ENCODE measurements around the gene MMP17.

Gene MMP17

DNA sequence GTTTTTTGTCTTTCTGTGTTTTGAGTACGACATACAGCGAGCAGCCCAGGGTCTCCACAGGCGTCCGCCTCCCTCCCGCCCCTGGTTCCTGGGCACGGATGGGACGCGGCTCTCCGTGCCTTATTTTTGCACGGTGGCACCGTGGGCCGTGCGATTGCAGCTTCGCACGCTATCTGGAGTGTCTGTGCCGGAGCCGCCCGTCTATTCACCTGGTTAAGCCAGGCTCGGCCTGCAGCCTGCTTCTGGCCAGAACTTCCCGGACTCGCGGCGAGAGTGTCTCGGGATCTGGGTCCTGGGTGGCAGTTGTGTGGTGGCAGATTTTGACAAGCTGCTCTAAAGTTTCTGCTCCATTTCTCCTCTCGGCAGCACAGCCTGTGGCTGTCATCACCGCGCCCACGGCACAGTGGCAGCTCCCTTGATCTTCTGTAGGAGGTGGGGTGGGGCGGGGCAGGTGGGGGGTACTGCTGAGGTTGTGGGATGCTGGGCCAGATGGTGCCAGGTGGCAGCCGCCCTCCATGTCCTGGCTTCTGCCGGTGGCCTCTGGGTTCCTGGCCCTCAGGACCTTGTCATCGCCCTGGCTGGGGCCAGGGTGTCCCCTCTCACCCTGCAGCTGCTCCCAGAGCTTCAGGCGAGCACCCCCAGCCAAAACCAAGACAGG is 2.9 kb downstream of the MMP17 start:
- peak; percentile 45 for DNase-seq

DNA sequence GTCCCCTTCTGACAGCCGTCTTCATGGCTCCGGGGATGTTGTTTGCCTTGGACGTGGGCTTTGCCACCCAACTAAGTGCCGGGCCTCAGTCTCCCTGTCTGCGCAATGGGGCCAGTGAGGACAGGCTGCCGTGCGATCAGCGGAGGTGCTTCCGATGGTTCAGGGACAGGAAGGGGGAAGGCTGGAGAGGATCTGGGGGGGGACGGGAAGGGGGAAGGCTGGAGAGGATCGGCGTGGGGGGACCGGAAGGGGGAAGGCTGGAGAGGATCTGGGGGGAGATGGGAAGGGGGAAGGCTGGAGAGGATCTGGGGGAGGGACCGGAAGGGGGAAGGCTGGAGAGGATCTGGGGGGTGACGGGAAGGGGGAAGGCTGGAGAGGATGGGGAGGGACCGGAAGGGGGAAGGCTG is 3.4 kb downstream of the MMP17 start:
- DNase-seq = peak; percentile 26

DNA sequence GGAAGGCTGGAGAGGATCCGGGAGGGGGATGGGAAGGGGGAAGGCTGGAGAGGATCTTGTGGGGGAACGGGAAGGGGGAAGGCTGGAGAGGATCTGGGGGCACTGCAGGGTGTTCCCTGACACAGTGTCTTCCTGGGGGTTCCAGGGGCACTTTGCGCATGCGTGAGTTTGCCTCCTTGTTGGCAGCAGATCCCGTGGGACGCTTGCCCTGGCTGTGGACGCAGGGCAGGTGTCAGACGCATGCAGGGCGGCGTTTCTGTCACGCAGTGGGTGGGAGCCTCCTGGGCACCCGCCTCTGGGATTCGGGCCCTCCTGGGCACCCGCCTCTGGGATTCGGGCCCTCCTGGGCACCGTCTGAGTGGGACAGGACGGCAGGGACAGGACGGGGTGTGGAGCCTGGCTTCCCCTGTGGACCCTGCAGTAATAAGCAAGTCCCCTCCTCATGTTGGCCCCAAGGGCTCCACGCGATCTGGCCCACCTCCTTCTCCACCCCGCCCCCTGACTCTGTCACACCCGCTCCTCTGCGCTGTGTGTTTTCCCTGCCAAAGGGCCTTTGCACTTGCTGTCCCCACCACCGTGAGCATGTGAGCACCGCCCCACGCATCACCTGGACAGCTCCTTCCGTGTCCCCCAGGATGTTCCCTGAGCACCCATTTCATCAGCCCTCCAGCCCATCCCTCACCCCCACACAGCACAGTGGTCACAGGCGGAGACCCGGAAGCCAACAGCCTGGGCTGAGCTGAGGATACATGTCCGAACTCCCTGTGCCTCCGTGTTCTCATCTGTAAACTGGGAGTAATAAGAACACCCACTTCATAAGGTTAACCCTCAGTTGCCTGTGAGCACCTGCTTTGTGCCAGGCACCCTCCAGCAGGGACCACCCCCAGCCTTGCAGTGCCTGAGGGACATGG is 4.4 kb downstream of the MMP17 start:
- no peak for DNase-seq

DNA sequence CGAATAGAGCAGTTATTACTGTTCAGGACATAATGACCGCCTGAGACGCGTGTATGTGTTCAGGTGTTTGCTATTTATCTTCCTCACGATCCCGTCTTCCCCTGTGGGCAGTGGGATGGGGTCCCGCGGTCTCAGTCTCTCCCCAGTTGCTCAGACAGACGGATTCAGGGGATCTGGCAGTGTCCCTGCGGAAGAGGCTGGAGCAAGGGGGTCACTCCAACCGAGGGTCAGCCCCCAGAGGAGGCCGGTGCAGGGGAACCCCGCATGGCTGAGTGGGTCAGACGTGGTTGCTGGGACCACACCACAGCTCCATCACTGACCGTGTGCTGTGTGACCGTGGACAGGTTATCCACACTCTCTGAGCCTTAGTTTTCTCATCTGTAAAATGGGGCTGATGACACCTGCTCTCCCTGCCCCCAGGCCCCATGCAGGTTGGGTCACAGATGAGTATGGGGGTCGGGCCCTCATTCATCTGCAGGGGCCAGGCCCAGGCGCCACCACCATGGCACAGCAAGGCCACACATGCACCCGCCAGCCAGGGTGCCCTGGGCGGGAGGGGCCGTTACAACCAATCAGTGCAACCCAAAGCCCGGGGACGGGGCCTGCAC is 5.2 kb downstream of the MMP17 start:
- DNase-seq = no peak

DNA sequence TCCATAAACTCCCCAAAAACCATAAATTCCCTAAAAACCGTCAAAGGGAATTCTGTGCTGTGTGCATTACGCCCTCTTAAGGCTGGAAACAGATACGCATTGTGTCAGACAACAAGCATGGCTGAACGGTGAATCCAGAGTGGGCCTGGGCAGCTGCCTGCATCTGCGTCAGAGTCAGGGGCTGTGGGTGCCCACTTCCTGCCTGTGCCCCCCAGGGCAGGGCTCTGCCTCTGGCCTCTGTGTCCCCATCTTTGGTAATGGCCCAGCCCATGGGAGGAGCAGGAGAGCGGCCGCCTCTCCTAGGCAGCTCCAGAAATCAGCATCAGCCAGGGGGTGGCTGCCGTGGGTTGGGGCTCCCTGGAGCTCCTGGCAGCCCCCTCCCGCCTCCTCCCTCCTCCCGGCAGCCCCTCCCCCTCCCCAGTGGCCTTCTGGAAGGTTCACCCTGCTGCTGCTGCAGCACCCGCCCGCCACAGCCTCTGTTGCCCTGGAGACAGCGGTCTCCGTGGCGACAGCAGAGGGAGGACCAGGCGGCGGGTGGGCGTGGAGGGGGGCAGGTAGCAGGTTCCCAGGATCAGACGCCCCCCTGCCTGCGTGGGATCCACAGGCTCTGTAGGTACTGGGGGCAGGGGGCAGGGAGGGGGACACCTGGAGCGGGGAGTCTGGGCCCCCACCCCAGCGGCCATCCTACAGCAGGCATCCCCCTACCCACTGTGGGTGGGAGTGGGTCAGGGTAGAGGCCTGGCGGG is 5.9 kb downstream of the MMP17 start:
- peak; percentile 12 for DNase-seq

DNA sequence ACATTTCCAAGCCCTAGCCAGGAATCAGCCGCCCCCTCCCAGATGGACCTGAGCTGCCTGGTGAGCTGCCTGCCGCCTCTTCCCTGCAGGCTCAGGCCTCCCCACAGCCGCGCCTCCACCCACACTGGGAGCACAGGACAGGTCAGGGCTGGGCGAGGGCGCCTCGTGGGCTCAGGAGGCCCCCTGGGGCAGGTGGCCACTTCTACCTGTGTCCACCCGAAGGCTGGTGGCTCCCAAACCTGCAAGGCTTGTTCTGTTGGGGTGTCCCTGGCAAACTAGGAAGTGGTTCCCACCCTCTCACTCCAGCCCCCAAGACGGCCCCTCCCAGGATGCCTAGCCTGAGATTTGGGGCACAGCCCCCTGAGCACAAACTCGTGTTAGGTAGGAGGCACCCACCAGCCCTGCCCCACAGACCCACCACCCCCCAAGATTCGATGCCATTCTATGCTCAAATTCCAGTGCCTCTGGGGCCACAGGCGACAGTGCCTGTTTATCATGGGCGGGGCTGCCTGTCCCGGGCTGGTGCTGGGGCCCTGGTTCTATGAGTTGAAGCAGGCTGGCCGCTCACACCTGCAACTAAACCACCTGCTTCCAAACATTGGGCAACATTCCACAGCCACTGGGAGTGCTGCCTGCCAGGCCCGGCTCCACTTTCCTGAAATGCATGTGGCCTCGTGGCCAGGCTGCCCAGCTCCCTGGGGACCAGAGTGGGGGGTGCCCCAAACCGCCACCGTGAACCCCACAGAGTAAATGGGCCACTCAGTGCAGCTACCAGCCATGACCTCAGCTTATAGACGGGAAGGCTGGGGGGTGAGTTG is 6.8 kb downstream of the MMP17 start:
- no peak for DNase-seq

DNA sequence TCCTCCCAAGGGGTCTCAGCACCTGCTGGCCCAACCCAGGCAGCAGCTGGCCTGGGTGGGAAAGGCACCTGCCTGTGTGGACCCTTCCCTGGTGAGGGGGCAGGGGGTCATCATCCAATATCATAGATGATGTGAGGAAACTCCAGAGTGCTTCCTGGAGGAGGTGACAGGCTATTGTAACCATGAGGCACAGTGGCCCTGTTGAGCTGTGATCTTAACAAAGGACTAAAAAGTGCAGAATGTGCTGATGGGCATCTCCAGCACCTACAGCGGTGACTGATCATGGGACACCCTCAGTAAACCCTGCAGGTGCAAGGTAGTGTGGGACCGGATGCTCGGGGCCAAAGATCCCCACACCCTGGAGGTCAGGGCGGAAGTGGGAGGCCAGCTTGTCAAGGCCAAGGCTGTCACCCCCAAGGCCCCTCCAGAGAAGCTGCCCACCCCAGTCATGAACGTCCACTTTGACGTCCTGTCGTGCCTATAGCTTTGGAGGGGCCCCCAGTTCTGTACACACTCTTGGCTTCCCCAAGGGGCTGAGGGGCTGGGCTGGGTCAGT is 7.5 kb downstream of the MMP17 start:
- no peak for DNase-seq

DNA sequence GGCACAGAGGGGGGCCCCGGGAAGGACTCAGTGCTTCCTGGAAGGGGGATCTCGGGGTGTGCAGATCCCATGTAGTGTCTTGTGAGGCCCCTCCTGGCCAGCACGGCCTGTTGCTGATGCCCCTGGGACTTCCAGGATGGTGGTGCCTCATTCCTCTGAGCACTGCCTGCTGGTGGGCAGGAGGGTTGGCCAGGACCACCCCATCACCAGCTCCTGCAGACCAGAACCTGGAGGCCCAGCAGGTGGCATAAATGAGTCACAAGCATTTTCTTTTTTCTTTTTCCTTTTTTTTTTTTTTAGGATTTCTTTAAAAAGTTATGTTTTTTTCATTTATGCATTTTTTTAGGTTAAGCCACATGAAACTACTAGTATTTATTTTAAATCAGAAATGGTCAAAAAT is 8.0 kb downstream of the MMP17 start:
- DNase-seq = no peak

DNA sequence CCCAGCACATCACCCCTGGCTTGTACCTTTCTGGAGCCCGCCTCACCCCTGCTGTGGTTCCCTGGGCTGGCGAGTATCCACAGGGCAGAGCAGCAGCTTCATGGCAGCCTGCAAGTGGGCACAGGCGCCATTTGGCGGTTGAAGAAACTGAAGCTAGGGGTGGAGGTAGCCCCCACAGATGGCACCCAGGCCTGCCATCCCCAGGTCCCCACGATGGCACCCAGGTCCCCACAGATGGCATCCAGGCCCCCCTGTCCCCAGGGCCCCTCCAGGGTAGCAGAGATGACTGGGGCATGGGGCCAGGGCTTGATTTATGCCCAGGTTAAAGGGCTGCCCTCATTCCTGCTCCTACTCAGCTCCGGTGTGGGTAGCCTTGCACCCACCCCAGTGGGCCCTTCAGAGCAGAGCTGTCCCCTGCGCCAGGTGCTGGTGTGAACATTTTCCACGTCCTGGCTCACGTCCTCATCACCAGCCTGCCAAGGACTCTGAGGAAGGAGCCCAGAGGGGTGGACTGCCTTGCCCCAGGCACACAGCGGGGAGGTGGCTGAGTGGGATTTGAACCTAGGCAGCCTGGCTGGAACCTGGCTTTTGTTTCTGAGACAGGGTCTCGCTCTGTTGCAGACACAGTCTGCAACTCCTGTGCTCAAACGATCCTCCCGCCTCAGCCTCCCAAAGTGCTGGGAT is 8.7 kb downstream of the MMP17 start:
- DNase-seq = no peak

DNA sequence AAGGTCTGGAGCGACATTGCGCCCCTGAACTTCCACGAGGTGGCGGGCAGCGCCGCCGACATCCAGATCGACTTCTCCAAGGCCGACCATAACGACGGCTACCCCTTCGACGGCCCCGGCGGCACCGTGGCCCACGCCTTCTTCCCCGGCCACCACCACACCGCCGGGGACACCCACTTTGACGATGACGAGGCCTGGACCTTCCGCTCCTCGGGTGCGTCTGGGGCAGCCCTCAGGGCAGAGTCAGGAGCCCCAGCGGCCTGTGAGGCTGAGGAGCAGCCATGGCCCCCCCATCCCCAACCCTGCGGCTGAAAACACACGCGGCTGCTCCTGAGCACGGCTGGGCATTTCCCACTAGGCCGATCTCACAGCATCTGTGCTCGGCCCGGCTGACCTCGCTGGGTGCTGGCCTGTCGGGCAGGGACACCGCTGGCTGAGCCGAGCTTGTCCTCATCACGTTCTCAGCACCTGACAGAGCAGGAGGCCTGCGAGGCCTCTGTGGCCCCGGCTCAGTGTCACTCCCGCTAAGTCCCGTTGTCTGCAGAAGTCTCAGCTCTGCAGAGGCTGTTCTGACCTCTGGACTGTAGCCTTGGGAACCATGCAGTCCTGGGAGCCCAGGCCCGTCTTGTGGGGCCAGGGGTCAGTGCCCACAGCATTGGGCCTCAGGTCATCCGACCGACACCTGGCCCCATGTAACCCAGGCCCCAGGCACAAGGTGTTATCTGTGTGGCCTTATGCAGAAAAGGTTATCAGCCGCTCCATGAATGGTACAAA is 12.6 kb downstream of the MMP17 start:
- DNase-seq = no peak

DNA sequence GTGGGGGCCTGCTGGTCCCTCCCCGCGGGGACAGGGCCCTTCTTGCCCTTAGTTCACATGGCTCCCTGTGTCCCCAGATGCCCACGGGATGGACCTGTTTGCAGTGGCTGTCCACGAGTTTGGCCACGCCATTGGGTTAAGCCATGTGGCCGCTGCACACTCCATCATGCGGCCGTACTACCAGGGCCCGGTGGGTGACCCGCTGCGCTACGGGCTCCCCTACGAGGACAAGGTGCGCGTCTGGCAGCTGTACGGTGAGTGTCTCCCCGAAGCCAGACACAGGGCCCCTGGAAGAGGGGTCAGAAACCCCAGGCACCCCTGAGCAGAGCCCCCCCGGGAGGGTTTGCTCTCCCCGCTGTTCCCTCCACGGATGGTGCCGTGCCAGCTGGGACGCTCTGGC is 13.4 kb downstream of the MMP17 start:
- DNase-seq = no peak

DNA sequence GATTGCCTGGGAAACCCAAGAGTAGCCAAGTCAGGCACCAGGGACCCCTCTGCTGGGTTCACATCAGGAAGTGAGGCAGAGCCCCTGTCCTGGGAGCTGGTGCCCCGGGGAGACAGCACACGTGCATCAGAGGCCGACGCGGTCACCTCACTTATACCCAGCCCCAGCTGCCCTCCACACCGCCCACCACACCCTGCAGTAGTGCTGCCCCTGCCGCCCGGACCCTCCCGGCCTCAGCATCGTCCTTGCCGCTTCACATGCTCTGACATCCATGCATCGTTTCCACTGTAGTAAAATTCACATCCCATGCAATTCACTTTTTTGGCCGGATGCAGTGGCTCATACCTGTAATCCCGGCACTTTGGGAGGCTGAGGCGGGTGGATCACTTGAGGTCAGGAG is 14.0 kb downstream of the MMP17 start:
- DNase-seq = no peak

DNA sequence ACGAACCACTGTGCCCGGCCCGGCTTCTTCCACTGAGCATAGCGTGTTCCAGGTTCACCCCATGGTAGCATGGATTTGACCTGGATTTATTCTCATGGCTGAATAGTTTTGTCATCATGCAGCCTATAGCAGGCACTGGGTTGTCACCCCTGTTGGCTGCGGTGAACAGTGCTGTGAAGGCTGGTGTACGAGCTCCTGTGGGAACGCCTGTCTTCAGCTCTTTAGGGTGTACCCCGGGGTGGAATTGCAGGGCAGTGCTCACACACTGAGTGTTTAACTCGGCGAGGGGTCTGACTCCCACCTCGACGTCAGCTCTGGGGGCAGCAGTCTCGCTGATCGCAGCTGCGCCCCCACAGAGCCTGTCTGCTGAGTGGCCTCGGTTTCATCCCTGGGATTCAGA is 15.3 kb downstream of the MMP17 start:
- DNase-seq = no peak

DNA sequence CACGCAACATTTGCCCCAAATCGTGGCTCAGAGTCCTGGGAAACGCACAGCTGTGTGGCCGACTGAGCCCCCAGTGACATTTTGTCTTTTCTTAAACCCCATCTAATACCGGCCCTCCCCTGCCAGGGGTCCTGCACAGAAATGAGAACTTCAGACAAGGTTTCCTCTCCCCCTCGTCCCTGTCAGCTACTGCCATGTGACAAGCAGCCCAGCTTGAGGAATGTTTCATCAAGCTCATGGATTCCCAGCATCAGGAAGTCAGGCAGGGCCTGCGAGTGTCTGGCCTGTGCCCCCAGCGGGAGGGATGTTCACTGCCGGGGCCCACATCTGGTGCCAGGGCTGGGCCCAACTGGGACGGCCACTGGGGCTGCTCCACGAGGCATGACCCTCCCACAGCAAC is 15.9 kb downstream of the MMP17 start:
- DNase-seq = no peak

DNA sequence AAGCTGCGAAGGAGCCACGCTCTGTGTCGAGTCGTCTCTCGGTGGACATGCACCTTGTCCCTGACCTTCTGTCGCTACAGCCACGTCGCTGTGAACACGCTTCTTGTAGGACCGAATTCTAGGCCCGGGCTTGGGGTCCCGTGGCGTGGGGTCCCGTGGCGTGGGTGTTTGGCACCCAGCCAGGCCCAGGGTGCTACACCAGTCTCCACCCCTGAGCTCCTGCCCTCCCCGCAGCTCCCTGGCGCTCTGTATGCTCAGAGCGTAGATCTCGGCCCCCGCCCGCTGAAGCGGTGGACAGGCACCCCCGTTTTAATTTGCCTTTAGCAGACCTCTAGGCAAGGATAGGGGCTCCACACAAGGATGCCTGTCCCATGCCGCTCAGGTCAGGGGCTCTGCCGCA is 16.5 kb downstream of the MMP17 start:
- no peak for DNase-seq

DNA sequence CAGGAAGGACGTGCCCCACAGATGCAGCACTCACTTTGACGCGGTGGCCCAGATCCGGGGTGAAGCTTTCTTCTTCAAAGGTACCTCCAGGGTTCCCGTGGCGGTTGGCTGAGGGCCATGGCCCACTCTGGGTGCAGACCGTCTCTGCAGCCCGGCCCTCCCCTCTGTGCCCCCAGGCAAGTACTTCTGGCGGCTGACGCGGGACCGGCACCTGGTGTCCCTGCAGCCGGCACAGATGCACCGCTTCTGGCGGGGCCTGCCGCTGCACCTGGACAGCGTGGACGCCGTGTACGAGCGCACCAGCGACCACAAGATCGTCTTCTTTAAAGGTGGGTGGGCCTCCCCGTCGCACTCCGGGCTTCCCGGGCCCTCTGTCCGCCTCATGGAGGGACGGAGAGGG is 16.9 kb downstream of the MMP17 start:
- DNase-seq = no peak

DNA sequence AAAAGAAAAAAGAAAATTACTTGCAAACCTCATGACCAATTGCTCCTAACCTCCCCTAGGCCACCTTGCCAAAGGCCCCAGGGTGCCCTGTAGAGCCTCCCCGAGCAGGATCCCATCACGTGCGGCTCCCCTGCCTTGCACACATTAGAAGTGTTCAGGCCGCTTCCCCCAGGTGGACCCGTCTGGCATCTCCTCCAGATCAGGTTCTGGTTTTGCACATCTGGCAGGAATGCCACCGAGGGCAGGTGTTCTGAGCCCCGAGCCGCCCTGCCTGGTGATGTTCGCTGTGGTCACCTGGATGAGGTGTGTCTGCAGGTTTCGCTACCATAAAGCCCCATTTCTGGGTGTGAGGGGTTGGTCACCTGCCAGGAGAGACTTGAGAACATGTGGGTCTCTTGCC is 19.3 kb downstream of the MMP17 start:
- DNase-seq = no peak

DNA sequence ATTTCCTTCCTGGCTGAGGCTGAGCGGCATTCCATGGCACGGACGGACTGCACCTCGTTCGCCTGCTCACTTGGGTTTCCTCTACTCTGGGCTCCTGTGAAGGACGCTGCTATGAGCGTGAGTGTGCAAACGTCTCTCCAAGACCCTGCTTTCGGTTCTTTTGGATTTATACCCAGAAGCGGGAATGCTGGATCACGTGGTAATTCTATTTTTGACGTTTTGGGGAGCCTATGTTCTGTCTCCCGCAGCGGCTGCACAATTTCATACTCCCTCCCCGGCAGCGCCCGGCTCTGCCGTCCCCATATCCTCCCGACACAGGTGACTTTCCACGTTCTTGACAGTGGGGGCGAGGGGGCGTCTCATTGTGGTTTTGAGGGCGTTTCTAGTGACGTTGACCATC is 20.6 kb downstream of the MMP17 start:
- no peak for DNase-seq

DNA sequence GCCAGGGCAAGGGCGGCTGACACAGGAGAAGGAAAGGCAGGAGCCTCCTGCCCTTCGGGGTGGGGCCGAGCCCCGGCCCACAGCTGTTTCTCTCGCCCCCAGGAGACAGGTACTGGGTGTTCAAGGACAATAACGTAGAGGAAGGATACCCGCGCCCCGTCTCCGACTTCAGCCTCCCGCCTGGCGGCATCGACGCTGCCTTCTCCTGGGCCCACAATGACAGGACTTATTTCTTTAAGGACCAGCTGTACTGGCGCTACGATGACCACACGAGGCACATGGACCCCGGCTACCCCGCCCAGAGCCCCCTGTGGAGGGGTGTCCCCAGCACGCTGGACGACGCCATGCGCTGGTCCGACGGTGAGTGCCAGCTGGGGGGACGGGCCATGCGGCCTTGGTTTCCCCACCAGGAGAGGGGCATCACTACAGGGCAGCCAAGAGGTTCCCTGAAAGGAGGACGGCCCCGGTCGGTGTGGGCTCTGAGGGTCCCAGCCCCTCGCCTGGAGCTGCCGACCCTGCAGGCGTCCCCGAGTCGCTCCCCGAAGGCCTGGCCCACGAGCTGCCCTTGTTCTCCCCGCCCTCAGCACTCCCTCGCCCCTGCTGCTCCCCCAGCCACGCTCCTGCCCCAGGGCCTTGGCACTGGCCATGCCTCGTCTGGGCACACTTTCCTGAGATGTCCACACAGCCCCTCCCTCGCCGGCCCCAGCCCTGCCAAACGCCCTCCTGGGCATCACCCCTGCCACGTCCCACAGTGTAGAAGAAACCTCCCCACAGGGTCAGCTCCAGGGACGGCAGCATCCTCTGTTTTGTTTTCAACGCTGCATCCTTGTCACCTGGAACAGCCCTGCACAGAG is 21.7 kb downstream of the MMP17 start:
- no peak for DNase-seq

Data from NCI-H1694 (cell line).